Colon (tissue), 2 donors: Measurements from ENCODE around the gene SNX19.

Experiments
- FAIRE-seq: peaks from 2 replicates; lab custom pipeline; 2012; peaks lifted over from hg19 to GRCh38; lab: Jason Lieb, UNC
- donor health status: control.
- donor health status: control.

SNX19 gene

GRCh38 chr11:130840679-130841078 is 75.6 kb downstream of the SNX19 start:
- no peak for FAIRE-seq

- FAIRE-seq: no peak
These were observed 76.2 kb downstream of the SNX19 start for GRCh38 chr11:130839981-130840666.

- no peak for FAIRE-seq
These were observed 79.1 kb downstream of the SNX19 start for GRCh38 chr11:130837194-130837593.

- no peak for FAIRE-seq
These were observed 81.4 kb downstream of the SNX19 start for GRCh38 chr11:130834886-130835285.

GRCh38 chr11:130832566-130833425 is 83.5 kb downstream of the SNX19 start:
- no peak for FAIRE-seq

- FAIRE-seq: no peak
These were observed 84.3 kb downstream of the SNX19 start for GRCh38 chr11:130831976-130832375.

GRCh38 chr11:130831506-130831905 is 84.8 kb downstream of the SNX19 start:
- FAIRE-seq: no peak

- no peak for FAIRE-seq
These were observed 85.7 kb downstream of the SNX19 start for GRCh38 chr11:130830566-130830965.

- FAIRE-seq: no peak
These were observed 86.3 kb downstream of the SNX19 start for GRCh38 chr11:130829920-130830511.

GRCh38 chr11:130828741-130829140 is 87.5 kb downstream of the SNX19 start:
- no peak for FAIRE-seq

- no peak for FAIRE-seq
These were observed 88.6 kb downstream of the SNX19 start for GRCh38 chr11:130827451-130828377.

- FAIRE-seq: no peak
These were observed 89.7 kb downstream of the SNX19 start for GRCh38 chr11:130826572-130826971.

GRCh38 chr11:130825983-130826382 is 90.3 kb downstream of the SNX19 start:
- FAIRE-seq: no peak

- no peak for FAIRE-seq
These were observed 90.7 kb downstream of the SNX19 start for GRCh38 chr11:130825561-130825960.
